IPS-18c (cell line): Measurements from ENCODE around the gene CPEB3.

ENCODE experiments used
- H3K4me3 ChIP-seq: 2 replicates; pipeline ENCODE4 v1.7.0; 2013; ENCODE audit warnings: low read depth, mild to moderate bottlenecking, low read length, moderate library complexity; ENCODE audit not compliant: insufficient read depth
- H3K9me3 ChIP-seq: one replicate; pipeline ENCODE4 v1.6.1; 2013; ENCODE audit warnings: mild to moderate bottlenecking, low read length, moderate library complexity; ENCODE audit not compliant: control insufficient read depth, insufficient read depth

The CPEB3 gene

GRCh38 chr10:92284112-92284704 lies 6.7 kb downstream of the CPEB3 start:
- Histone ChIP-seq H3K9me3 (no peaks in the 10 kb centered on the region), H3K4me3 (no peak overlapping the region)

GRCh38 chr10:92278996-92279696 lies 11.7 kb downstream of the CPEB3 start:
- no peak overlapping the region for H3K4me3 ChIP-seq
- H3K9me3 ChIP-seq, result no peaks in the 10 kb centered on the region

- Histone ChIP-seq H3K4me3 (no peak overlapping the region), H3K9me3 (no peaks in the 10 kb centered on the region)
Measured at GRCh38 chr10:92274071-92274470, 16.8 kb downstream of the CPEB3 start.

- H3K4me3 ChIP-seq, result no peak overlapping the region
- no peaks in the 10 kb centered on the region for H3K9me3 ChIP-seq
Measured at GRCh38 chr10:92268748-92269147, 22.1 kb downstream of the CPEB3 start.

GRCh38 chr10:92267343-92267742 lies 23.5 kb downstream of the CPEB3 start:
- H3K4me3 ChIP-seq, result no peak overlapping the region
- no peaks in the 10 kb centered on the region for H3K9me3 ChIP-seq

GRCh38 chr10:92265687-92266258 lies 25.1 kb downstream of the CPEB3 start:
- Histone ChIP-seq H3K4me3 (no peak overlapping the region), H3K9me3 (no peaks in the 10 kb centered on the region)

- Histone ChIP-seq H3K9me3 (no peaks in the 10 kb centered on the region), H3K4me3 (no peak overlapping the region)
Measured at GRCh38 chr10:92264249-92264648, 26.6 kb downstream of the CPEB3 start.

- Histone ChIP-seq H3K9me3 (no peaks in the 10 kb centered on the region), H3K4me3 (no peak overlapping the region)
Measured at GRCh38 chr10:92263396-92263795, 27.5 kb downstream of the CPEB3 start.

GRCh38 chr10:92248566-92248965 lies 42.3 kb downstream of the CPEB3 start:
- Histone ChIP-seq H3K4me3 (no peak overlapping the region), H3K9me3 (peaks cover 2% of the 10 kb centered on the region)

GRCh38 chr10:92244796-92245195 lies 46.1 kb downstream of the CPEB3 start:
- H3K9me3 ChIP-seq, result peaks cover 2% of the 10 kb centered on the region
- no peak overlapping the region for H3K4me3 ChIP-seq

- Histone ChIP-seq H3K9me3 (peaks cover 2% of the 10 kb centered on the region), H3K4me3 (no peak overlapping the region)
Measured at GRCh38 chr10:92242910-92243671, 47.8 kb downstream of the CPEB3 start.

GRCh38 chr10:92242380-92242779 lies 48.5 kb downstream of the CPEB3 start:
- Histone ChIP-seq H3K9me3 (peaks cover 2% of the 10 kb centered on the region), H3K4me3 (no peak overlapping the region)

GRCh38 chr10:92241501-92241900 lies 49.4 kb downstream of the CPEB3 start:
- H3K4me3 ChIP-seq, result no peak overlapping the region; the same call in 1 of the 2 replicates
- H3K9me3 ChIP-seq, result peaks cover 2% of the 10 kb centered on the region

- H3K9me3 ChIP-seq, result peaks cover 2% of the 10 kb centered on the region
- peak overlapping the region; percentile 84 for H3K4me3 ChIP-seq
Measured at GRCh38 chr10:92241158-92241500, 49.7 kb downstream of the CPEB3 start.

GRCh38 chr10:92240289-92241157 lies 50.4 kb downstream of the CPEB3 start:
- Histone ChIP-seq H3K4me3 (peak overlapping the region; percentile 84), H3K9me3 (peaks cover 2% of the 10 kb centered on the region)

GRCh38 chr10:92239600-92240288 lies 51.1 kb downstream of the CPEB3 start:
- peaks cover 2% of the 10 kb centered on the region for H3K9me3 ChIP-seq
- peak overlapping the region; percentile 84 for H3K4me3 ChIP-seq
